SK-N-SH treated with all-trans-retinoic acid at 6 μM for 48 hours (cell line): ENCODE results near the gene COL23A1.

Experiments
- ARNTL ChIP-seq: fragments of 450-650 bp; formaldehyde crosslinking; IDR thresholded peaks from 2 replicates; pipeline ENCODE4 v1.5.0; 2020; ENCODE audit warnings: low read depth, mild to moderate bottlenecking, moderate library complexity, borderline replicate concordance
- ZC3H10 ChIP-seq: fragments of 250-450 bp; sonication (Bioruptor Pico); IDR thresholded peaks from 2 replicates; pipeline ENCODE4 v1.5.1; 2021; ENCODE audit warnings: mild to moderate bottlenecking, moderate library complexity
- ZNF565 ChIP-seq: fragments of 450-650 bp; formaldehyde crosslinking; conservative IDR thresholded peaks from 2 replicates; pipeline ENCODE4 v1.5.0; 2020; ENCODE audit warnings: low read depth, mild to moderate bottlenecking, moderate library complexity
- ZNF8 ChIP-seq: fragments of 450-650 bp; formaldehyde crosslinking; IDR thresholded peaks from 2 replicates; pipeline ENCODE4 v1.5.0; 2020; ENCODE audit warnings: mild to moderate bottlenecking, moderate library complexity
- TF ChIP-seq, protein P1 (sequence below): fragments of 250-450 bp; sonication (Bioruptor Pico); IDR thresholded peaks from 2 replicates; pipeline ENCODE4 v1.8.0; 2020; ENCODE audit warnings: mild to moderate bottlenecking, moderate library complexity, borderline replicate concordance
- TF ChIP-seq, protein P2 (sequence below): fragments of 250-450 bp; sonication (Bioruptor Pico); IDR thresholded peaks from 2 replicates; pipeline ENCODE4 v1.8.0; 2021; ENCODE audit warnings: low read depth, mild to moderate bottlenecking, moderate library complexity, borderline replicate concordance

DNA sequence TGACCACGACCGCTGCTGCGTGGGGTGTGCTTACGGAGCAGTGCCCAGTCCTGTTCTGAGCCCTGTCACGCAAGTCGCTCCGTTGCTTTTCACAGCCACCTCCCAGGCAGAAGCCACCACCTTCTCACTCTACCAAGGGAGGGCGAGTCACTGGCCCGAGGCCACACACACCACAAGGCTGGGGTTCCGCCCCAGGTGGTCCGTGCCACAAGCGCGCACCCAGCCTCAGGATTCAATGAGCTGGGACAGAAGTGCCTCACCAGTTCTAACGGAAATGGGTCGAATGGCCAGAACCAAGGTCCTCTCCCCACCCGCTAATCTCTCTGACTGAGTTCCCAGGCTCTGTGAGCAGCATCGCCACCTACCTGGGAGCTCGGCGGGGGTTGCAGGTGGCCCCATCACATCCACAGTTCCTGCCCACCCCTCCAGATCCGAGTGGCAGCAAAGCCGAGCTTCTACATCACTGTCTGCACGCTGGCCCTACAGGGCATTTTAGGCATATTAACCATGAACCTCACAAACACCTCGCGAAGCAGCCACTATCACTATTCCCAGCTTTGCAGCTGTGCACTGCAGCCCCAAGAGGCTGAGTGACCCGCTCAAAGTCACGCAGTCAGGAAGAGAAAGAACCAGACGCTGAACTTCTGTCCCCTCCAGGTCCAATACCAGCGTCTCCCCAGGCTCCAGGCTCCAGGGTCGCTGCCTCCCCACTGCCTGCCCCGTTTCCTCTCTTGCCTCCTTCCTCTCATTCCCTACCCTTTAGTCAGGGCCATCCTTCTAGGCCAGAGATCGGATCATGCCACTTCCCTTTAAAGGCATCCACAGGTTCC is 265.5 kb downstream of the COL23A1 start:
- TF ChIP-seq, protein P1, sequence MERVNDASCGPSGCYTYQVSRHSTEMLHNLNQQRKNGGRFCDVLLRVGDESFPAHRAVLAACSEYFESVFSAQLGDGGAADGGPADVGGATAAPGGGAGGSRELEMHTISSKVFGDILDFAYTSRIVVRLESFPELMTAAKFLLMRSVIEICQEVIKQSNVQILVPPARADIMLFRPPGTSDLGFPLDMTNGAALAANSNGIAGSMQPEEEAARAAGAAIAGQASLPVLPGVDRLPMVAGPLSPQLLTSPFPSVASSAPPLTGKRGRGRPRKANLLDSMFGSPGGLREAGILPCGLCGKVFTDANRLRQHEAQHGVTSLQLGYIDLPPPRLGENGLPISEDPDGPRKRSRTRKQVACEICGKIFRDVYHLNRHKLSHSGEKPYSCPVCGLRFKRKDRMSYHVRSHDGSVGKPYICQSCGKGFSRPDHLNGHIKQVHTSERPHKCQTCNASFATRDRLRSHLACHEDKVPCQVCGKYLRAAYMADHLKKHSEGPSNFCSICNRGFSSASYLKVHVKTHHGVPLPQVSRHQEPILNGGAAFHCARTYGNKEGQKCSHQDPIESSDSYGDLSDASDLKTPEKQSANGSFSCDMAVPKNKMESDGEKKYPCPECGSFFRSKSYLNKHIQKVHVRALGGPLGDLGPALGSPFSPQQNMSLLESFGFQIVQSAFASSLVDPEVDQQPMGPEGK (CRISPR knock-in tag): no peak
- TF ChIP-seq ARNTL (CRISPR knock-in tag) (no peak), ZC3H10 (CRISPR knock-in tag) (no peak), ZNF8 (no peak), ZNF565 (CRISPR knock-in tag) (no peak)
- TF ChIP-seq, protein P2, sequence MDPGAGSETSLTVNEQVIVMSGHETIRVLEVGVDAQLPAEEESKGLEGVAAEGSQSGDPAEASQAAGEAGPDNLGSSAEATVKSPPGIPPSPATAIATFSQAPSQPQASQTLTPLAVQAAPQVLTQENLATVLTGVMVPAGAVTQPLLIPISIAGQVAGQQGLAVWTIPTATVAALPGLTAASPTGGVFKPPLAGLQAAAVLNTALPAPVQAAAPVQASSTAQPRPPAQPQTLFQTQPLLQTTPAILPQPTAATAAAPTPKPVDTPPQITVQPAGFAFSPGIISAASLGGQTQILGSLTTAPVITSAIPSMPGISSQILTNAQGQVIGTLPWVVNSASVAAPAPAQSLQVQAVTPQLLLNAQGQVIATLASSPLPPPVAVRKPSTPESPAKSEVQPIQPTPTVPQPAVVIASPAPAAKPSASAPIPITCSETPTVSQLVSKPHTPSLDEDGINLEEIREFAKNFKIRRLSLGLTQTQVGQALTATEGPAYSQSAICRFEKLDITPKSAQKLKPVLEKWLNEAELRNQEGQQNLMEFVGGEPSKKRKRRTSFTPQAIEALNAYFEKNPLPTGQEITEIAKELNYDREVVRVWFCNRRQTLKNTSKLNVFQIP (CRISPR knock-in tag): no peak
